Lower leg skin (tissue), 4 donors: ENCODE results near the gene SPATA9. TPM values are rescaled to one million over a fixed set of nuclear protein-coding genes. Genes with fewer than 3 reads are reported as not detected.
"Not testable (repeated sequence)": the region's sequence is repeated elsewhere in the genome, so short reads cannot be mapped to it uniquely, and the experiment has no call there.

ENCODE experiments used
- DNase-seq, 2 donors: peaks; one replicate each; pipeline ENCODE4 v3.0.0-alpha.2; 2019; ENCODE audit warnings: low spot score in 2 of 2
- H3K4me3 ChIP-seq: fragments of 200-600 bp; sonication (generic); 2 replicates; pipeline ENCODE4 v1.5.1; 2017; ENCODE audit warnings: mild to moderate bottlenecking, low read depth; ENCODE audit not compliant: poor library complexity, severe bottlenecking
- CTCF ChIP-seq, 3 donors: fragments of 450-650 bp; IDR thresholded peaks; one replicate each; pipeline ENCODE4 v1.5.1; 2016; ENCODE audit warnings: antibody characterized with exemption in 3 of 3, mild to moderate bottlenecking in 3 of 3, moderate library complexity in 2 of 3
- POLR2A ChIP-seq, 2 donors: fragments of 450-650 bp; IDR thresholded peaks; one replicate each; pipeline ENCODE4 v1.6.1; 2016 to 2017; ENCODE audit warnings: antibody characterized with exemption in 2 of 2, mild to moderate bottlenecking in 1 of 2, moderate library complexity in 1 of 2
- WGBS, 2 donors: methylation state at CpG; one replicate each; pipeline ENCODE4 v1.1.5; 2018; 5-methylcytosine and 5-hydroxymethylcytosine counted together
- intact Hi-C: fragments of 100-400 bp; cut with DNase I; formaldehyde crosslinking; loops from one replicate; pipeline ENCODE4 v1.15.0; 2023; ENCODE audit warnings: low total_unique reads
- total RNA-seq, 4 donors: library from RNA; depleted of rRNA; stranded (reverse); fragments of >200 nt; gene quantifications; one replicate each; pipeline ENCODE4 v1.1.0, GENCODE V29; 2016

SPATA9 gene
- total RNA-seq, 4 donors from 2014 or later = 0.99 TPM; not detected in 3

GRCh38 chr5:95644351-95645042, 38.3 kb downstream of the SPATA9 start:
- H3K4me3 ChIP-seq = no peak overlapping the region
- TF ChIP-seq CTCF (IDR thresholded peaks at IDR 0.05) (no peak), POLR2A (IDR thresholded peaks at IDR 0.05) (no peak)
- DNase-seq = peak in 1 of 2 donors; percentile 55
- intact Hi-C loops = no loop called here
- WGBS, 2 donors = 14 to 16% methylated on average over 4 of the region's 4 CpGs

- no peak for DNase-seq
- no peak overlapping the region for H3K4me3 ChIP-seq
- intact Hi-C loops = no loop called here
- WGBS, 2 donors = 90% methylated on average over 7 of the region's 7 CpGs
- TF ChIP-seq CTCF (IDR thresholded peaks at IDR 0.05) (no peak), POLR2A (IDR thresholded peaks at IDR 0.05) (no peak)
Measured at GRCh38 chr5:95643152-95643551, 39.6 kb downstream of the SPATA9 start.

GRCh38 chr5:95641741-95642220, 41.0 kb downstream of the SPATA9 start:
- TF ChIP-seq POLR2A (IDR thresholded peaks at IDR 0.05) (no peak), CTCF (IDR thresholded peaks at IDR 0.05) (no peak)
- intact Hi-C loops = no loop called here
- peak in 1 of 2 donors; percentile 79 for DNase-seq
- H3K4me3 ChIP-seq = no peak overlapping the region
- WGBS, 2 donors = 52 to 73% methylated on average over 5 of the region's 5 CpGs

GRCh38 chr5:95638632-95639031, 44.2 kb downstream of the SPATA9 start:
- no peak for TF ChIP-seq CTCF (IDR thresholded peaks at IDR 0.05)
- TF ChIP-seq POLR2A (IDR thresholded peaks at IDR 0.05) = no peak
- no peak for DNase-seq
- no peak overlapping the region for H3K4me3 ChIP-seq
- intact Hi-C loops = no loop called here
- 78 to 86% methylated on average over 3 of the region's 3 CpGs for WGBS, 2 donors

GRCh38 chr5:95634081-95634480, 48.7 kb downstream of the SPATA9 start:
- TF ChIP-seq CTCF (IDR thresholded peaks at IDR 0.05) (no peak), POLR2A (IDR thresholded peaks at IDR 0.05) (no peak)
- 93 to 97% methylated on average over 3 of the region's 3 CpGs for WGBS, 2 donors
- H3K4me3 ChIP-seq = no peak overlapping the region
- intact Hi-C loops = no loop called here
- DNase-seq = no peak

GRCh38 chr5:95633671-95634070, 49.1 kb downstream of the SPATA9 start:
- intact Hi-C loops = no loop called here
- no peak overlapping the region for H3K4me3 ChIP-seq

GRCh38 chr5:95632942-95633341, 49.8 kb downstream of the SPATA9 start:
- H3K4me3 ChIP-seq, DNase-seq, intact Hi-C loops: not testable (repeated sequence)
- WGBS, 2 donors = 89 to 98% methylated on average over 2 of the region's 2 CpGs

More at GRCh38 chr5:95633671-95634070, 49.1 kb downstream of the SPATA9 start:
- WGBS, 2 donors = 73 to 86% methylated on average over 3 of the region's 3 CpGs
- DNase-seq = no peak
- TF ChIP-seq POLR2A (IDR thresholded peaks at IDR 0.05) = no peak
- TF ChIP-seq CTCF (IDR thresholded peaks at IDR 0.05) = no peak
